ENCODE results near the gene AEBP1.

GRCh38 chr7:44080686-44081265, 23.4 kb upstream of the AEBP1 start:
- TF ChIP-seq POLR3G (IDR thresholded peaks at IDR 0.05; ENCODE audit: extremely low read depth, insufficient read length, insufficient replicate concordance): no peak
- TF ChIP-seq ZNF436 (CRISPR knock-in tag; IDR thresholded peaks at IDR 0.05): no peak
- no peak for TF ChIP-seq JUN (IDR thresholded peaks at IDR 0.05; ENCODE audit: borderline replicate concordance, low read depth, low read length)
- TF ChIP-seq JUN (CRISPR knock-in tag; IDR thresholded peaks at IDR 0.05; ENCODE audit: borderline replicate concordance): no peak
- TF ChIP-seq ZNF184 (CRISPR knock-in tag; IDR thresholded peaks at IDR 0.05): no peak
- no peak for TF ChIP-seq ZNF311 (CRISPR knock-in tag; IDR thresholded peaks at IDR 0.05)
- TF ChIP-seq EZH2 (IDR thresholded peaks at IDR 0.05; ENCODE audit: borderline replicate concordance, low read depth, low read length): no peak
